Esophagus squamous epithelium (tissue), 5 donors: ENCODE measurements around the gene PLOD3. TPM values are rescaled to one million over a fixed set of nuclear protein-coding genes. Genes with fewer than 3 reads are reported as not detected.

Experiments used
- DNase-seq: peaks from one replicate; lab custom pipeline; 2025; lab: John Stamatoyannopoulos, UW
- H3K27ac ChIP-seq, 4 donors: fragments of 200-600 bp; sonication (generic); one replicate each; pipeline ENCODE4 v1.5.1; 2016 to 2019; ENCODE audit warnings: mild to moderate bottlenecking in 1 of 4
- H3K27me3 ChIP-seq, 4 donors: fragments of 200-600 bp; sonication (generic); 1 replicate in 3 of 4; 2 replicates in 1 of 4; pipeline versions ENCODE4 v1.5.1 to v1.6.0; 2017 to 2021; ENCODE audit warnings: antibody characterized with exemption in 1 of 4
- H3K36me3 ChIP-seq, 3 donors: fragments of 200-600 bp; sonication (generic); one replicate each; pipeline ENCODE4 v1.5.1; 2016 to 2019
- H3K4me1 ChIP-seq, 3 donors: fragments of 200-600 bp; sonication (generic); one replicate each; pipeline ENCODE4 v1.5.1; 2017 to 2019
- H3K4me3 ChIP-seq, 4 donors: fragments of 200-600 bp; sonication (generic); 1 replicate in 3 of 4; 2 replicates in 1 of 4; pipeline ENCODE4 v1.5.1; 2016 to 2019; ENCODE audit warnings: mild to moderate bottlenecking in 2 of 4, moderate library complexity in 1 of 4
- H3K9me3 ChIP-seq, 3 donors: fragments of 200-600 bp; sonication (generic); one replicate each; pipeline ENCODE4 v1.5.1; 2016 to 2019
- CTCF ChIP-seq, 6 experiments: fragments of 450-650 bp in 4 of 6; fragments of 200-600 bp in 2 of 6; sonication (generic) in 2 of 6; IDR thresholded peaks; one replicate each; pipeline ENCODE4 v1.5.1; 2016 to 2019; ENCODE audit warnings: antibody characterized with exemption in 6 of 6, mild to moderate bottlenecking in 4 of 6, moderate library complexity in 4 of 6
- POLR2A ChIP-seq, 4 donors: fragments of 450-650 bp; IDR thresholded peaks; one replicate each; pipeline ENCODE4 v1.6.1; 2017; ENCODE audit warnings: antibody characterized with exemption in 4 of 4, mild to moderate bottlenecking in 4 of 4, moderate library complexity in 3 of 4
- WGBS, 2 donors: methylation state at CpG; one replicate each; pipeline ENCODE4 v1.1.5; 2018; 5-methylcytosine and 5-hydroxymethylcytosine counted together
- intact Hi-C: fragments of 100-400 bp; cut with DNase I; formaldehyde crosslinking; loops from one replicate; pipeline ENCODE4 v1.15.0; 2022
- total RNA-seq, 4 donors: library from RNA; depleted of rRNA; stranded (reverse); fragments of >200 nt; gene quantifications; one replicate each; pipeline ENCODE4 v1.1.0, GENCODE V29; 2016
- donor health status: DM: yes; HTN: yes; CAD: no.

The PLOD3 gene
- total RNA-seq, 4 donors from 2014 or later: 2.5 to 14.5 (median 9.7) TPM

- TF ChIP-seq POLR2A (IDR thresholded peaks at IDR 0.05): no peak
- no peak for TF ChIP-seq CTCF (IDR thresholded peaks at IDR 0.05)
- Histone ChIP-seq H3K4me3 (no peak overlapping the region), H3K27ac (no peak overlapping the region), H3K27me3 (peaks cover 0 to 51% (median 6%) of the 10 kb centered on the region in 4 donors), H3K4me1 (peaks cover 0 to 5% (median 0%) of the 10 kb centered on the region in 3 donors), H3K9me3 (no peaks in the 10 kb centered on the region), H3K36me3 (no peaks in the 10 kb centered on the region)
- 77 to 86% methylated on average over 1 to 3 of the region's 17 CpGs for WGBS, 2 donors
- intact Hi-C loops: no loop called here
- DNase-seq: no peak
Measured at GRCh38 chr7:101195884-101196283, 21.5 kb downstream of the PLOD3 start.

GRCh38 chr7:101189109-101189508 lies 28.3 kb downstream of the PLOD3 start:
- Histone ChIP-seq H3K36me3 (no peaks in the 10 kb centered on the region), H3K9me3 (no peaks in the 10 kb centered on the region), H3K27me3 (peaks cover 0 to 30% (median 0%) of the 10 kb centered on the region in 4 donors), H3K4me1 (peaks cover 0 to 5% (median 0%) of the 10 kb centered on the region in 3 donors), H3K4me3 (no peak overlapping the region), H3K27ac (no peak overlapping the region)
- DNase-seq: no peak
- TF ChIP-seq POLR2A (IDR thresholded peaks at IDR 0.05) (no peak), CTCF (IDR thresholded peaks at IDR 0.05) (no peak)
- intact Hi-C loops: no loop called here
- WGBS, 2 donors: 70 to 73% methylated on average over 8 of the region's 8 CpGs

GRCh38 chr7:101186844-101187428 lies 30.4 kb downstream of the PLOD3 start:
- WGBS, 2 donors: 67 to 70% methylated on average over 2 to 4 of the region's 4 CpGs
- intact Hi-C loops: no loop called here
- TF ChIP-seq POLR2A (IDR thresholded peaks at IDR 0.05) (no peak), CTCF (IDR thresholded peaks at IDR 0.05) (no peak)
- Histone ChIP-seq H3K27me3 (peaks cover 0 to 52% (median 2%) of the 10 kb centered on the region in 4 donors), H3K4me3 (no peak overlapping the region), H3K4me1 (no peaks in the 10 kb centered on the region), H3K27ac (no peak overlapping the region), H3K9me3 (no peaks in the 10 kb centered on the region), H3K36me3 (no peaks in the 10 kb centered on the region)
- no peak for DNase-seq

- Histone ChIP-seq H3K4me3 (no peak overlapping the region), H3K36me3 (no peaks in the 10 kb centered on the region), H3K4me1 (no peaks in the 10 kb centered on the region), H3K27me3 (peaks cover 0 to 59% (median 2%) of the 10 kb centered on the region in 4 donors), H3K9me3 (no peaks in the 10 kb centered on the region), H3K27ac (no peak overlapping the region)
- intact Hi-C loops: no loop called here
- DNase-seq: no peak
- TF ChIP-seq POLR2A (IDR thresholded peaks at IDR 0.05): no peak
- TF ChIP-seq CTCF (IDR thresholded peaks at IDR 0.05): no peak
- WGBS, 2 donors: 48 to 57% methylated on average over 6 of the region's 6 CpGs
Measured at GRCh38 chr7:101186194-101186593, 31.2 kb downstream of the PLOD3 start.

- Histone ChIP-seq H3K9me3 (no peaks in the 10 kb centered on the region), H3K27ac (no peak overlapping the region), H3K36me3 (no peaks in the 10 kb centered on the region), H3K4me3 (no peak overlapping the region), H3K27me3 (peaks cover 0 to 68% (median 11%) of the 10 kb centered on the region in 4 donors), H3K4me1 (peaks cover 0 to under 1% (median 0%) of the 10 kb centered on the region in 3 donors)
- WGBS, 2 donors: 41 to 56% methylated on average over 5 of the region's 5 CpGs
- intact Hi-C loops: no loop called here
- TF ChIP-seq CTCF (IDR thresholded peaks at IDR 0.05) (no peak), POLR2A (IDR thresholded peaks at IDR 0.05) (no peak)
- no peak for DNase-seq
Measured at GRCh38 chr7:101185258-101185839, 32.0 kb downstream of the PLOD3 start.
